Ascending aorta (tissue), 2 donors: ENCODE results near the gene TMEM86A. TPM values are rescaled to one million over a fixed set of nuclear protein-coding genes. Genes with fewer than 3 reads are reported as not detected.

ENCODE experiments used
- DNase-seq, 2 donors: peaks; one replicate each; pipeline ENCODE4 v3.0.0-alpha.2; 2019; ENCODE audit warnings: low spot score in 2 of 2
- H3K27ac ChIP-seq, 2 donors: fragments of 200-600 bp; sonication (generic); one replicate each; pipeline ENCODE4 v1.5.1; 2016 to 2017; ENCODE audit warnings: mild to moderate bottlenecking in 1 of 2
- H3K27me3 ChIP-seq: fragments of 200-600 bp; sonication (generic); one replicate; pipeline ENCODE4 v1.5.1; 2017
- H3K36me3 ChIP-seq, 2 donors: fragments of 200-600 bp; sonication (generic); one replicate each; pipeline ENCODE4 v1.5.1; 2016
- H3K4me1 ChIP-seq, 2 donors: fragments of 200-600 bp; sonication (generic); one replicate each; pipeline ENCODE4 v1.5.1; 2016 to 2017; ENCODE audit warnings: mild to moderate bottlenecking in 1 of 2
- H3K4me3 ChIP-seq, 2 donors: fragments of 200-600 bp; sonication (generic); one replicate each; pipeline ENCODE4 v1.5.1; 2016 to 2017; ENCODE audit warnings: mild to moderate bottlenecking in 1 of 2
- H3K9me3 ChIP-seq, 2 donors: fragments of 200-600 bp; sonication (generic); one replicate each; pipeline ENCODE4 v1.5.1; 2016
- intact Hi-C: fragments of 100-400 bp; cut with DNase I; formaldehyde crosslinking; loops from one replicate; pipeline ENCODE4 v1.15.1; 2023
- total RNA-seq: library from RNA; depleted of rRNA; stranded (reverse); fragments of >200 nt; gene quantifications from one replicate; pipeline ENCODE4 v1.1.0, GENCODE V29; 2016
- TF ChIP-seq, protein P1 (sequence below), 3 experiments: fragments of 200-600 bp in 2 of 3; fragments of 450-650 bp in 1 of 3; sonication (generic) in 2 of 3; IDR thresholded peaks; one replicate each; pipeline ENCODE4 v1.5.1; 2016 to 2019; ENCODE audit warnings: antibody characterized with exemption in 3 of 3, mild to moderate bottlenecking in 1 of 3, moderate library complexity in 1 of 3

TMEM86A gene
- total RNA-seq, 1 donor from 2014 or later, result 4.8 TPM

DNA sequence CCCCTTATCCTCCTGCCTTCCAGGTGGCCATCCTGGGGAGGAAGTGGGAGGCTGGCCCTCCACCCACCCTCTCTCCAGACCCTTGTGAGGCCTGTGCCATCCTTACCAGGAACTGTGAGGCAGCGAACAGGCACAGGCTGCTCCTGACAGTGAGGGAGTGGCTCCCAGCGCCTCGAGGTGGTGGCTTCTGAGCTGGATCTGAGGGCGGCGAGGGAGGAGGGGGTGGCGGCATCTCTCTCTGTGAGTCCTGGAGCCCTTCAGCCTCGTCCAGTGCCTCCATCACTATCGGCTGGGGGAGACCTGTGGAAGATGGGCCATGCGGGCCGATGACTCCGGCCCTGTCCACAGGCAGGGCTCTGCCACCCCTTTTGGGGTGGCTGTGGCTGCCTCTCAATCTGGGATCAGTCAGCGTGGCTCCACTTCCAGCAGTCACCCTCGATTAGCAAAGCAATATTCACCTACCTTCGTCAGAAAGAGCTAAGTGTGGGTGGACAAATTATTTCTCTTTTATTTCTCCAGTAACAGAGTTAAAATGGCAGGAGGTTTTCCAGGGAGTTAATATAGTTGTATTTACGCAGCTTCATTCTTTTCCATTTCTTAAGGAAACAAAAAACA is 45.4 kb downstream of the TMEM86A start:
- Histone ChIP-seq H3K27me3 (no peaks in the 10 kb centered on the region), H3K4me3 (no peak overlapping the region), H3K36me3 (no peaks in the 10 kb centered on the region), H3K27ac (no peak overlapping the region), H3K9me3 (no peaks in the 10 kb centered on the region), H3K4me1 (no peaks in the 10 kb centered on the region)
- intact Hi-C loops, result no loop called here
- DNase-seq, result no peak
- TF ChIP-seq, protein P1, sequence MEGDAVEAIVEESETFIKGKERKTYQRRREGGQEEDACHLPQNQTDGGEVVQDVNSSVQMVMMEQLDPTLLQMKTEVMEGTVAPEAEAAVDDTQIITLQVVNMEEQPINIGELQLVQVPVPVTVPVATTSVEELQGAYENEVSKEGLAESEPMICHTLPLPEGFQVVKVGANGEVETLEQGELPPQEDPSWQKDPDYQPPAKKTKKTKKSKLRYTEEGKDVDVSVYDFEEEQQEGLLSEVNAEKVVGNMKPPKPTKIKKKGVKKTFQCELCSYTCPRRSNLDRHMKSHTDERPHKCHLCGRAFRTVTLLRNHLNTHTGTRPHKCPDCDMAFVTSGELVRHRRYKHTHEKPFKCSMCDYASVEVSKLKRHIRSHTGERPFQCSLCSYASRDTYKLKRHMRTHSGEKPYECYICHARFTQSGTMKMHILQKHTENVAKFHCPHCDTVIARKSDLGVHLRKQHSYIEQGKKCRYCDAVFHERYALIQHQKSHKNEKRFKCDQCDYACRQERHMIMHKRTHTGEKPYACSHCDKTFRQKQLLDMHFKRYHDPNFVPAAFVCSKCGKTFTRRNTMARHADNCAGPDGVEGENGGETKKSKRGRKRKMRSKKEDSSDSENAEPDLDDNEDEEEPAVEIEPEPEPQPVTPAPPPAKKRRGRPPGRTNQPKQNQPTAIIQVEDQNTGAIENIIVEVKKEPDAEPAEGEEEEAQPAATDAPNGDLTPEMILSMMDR (IDR thresholded peaks at IDR 0.05), result no peak

DNA sequence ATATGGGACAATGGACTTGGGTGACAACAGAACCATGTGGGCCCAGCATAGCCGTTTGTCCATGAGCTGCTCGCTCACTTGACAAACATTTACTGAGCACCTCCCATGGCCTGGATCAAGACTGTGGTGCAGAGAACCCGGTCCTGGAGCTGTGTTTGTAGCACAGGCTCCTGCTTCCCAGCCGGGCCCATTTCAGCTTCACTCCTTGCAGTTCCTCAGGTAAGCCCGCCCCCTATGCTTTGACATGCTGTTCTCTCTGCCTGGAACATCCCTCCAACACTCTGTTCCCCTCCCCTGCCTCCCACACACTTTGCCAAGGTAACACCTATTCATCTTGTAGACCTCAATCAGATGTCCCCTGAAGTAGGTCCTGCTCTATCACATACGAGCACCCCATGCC is 46.7 kb downstream of the TMEM86A start:
- no peak for DNase-seq
- H3K27ac ChIP-seq, result no peak overlapping the region
- TF ChIP-seq, protein P1 (IDR thresholded peaks at IDR 0.05), result no peak
- no peaks in the 10 kb centered on the region for H3K9me3 ChIP-seq
- H3K36me3 ChIP-seq, result no peaks in the 10 kb centered on the region
- intact Hi-C loops, result no loop called here
- H3K4me3 ChIP-seq, result no peak overlapping the region
- H3K4me1 ChIP-seq, result no peaks in the 10 kb centered on the region
- no peaks in the 10 kb centered on the region for H3K27me3 ChIP-seq

DNA sequence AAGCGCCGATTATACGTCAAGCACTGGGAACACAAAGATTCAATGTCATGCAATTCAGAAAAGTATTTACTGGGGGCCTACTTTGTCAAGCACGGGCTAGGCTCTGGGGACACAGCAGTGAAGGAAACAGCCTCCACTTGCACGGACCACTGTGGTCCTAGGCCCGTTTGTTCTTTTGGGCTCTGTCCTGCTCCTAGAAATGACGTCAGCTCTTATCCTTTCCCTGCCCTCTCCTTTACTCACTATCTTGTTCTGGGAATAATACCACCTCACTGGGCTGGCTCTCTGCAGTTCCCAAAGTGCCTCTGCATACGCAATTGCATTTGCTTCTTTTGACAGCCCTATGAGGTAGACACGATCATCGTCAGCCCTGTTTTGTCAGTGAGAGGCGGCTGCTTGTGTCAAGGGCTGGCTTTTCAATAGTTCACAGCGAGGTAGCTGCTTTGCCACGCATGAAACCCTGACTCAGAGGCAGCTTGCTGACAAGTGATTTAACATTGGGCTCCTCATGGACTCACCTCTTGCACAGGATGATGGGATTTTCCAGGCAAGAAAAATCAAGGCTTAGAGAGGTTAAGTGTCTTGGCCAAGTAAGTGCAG is 50.3 kb downstream of the TMEM86A start:
- TF ChIP-seq, protein P1 (IDR thresholded peaks at IDR 0.05), result no peak
- Histone ChIP-seq H3K4me1 (no peaks in the 10 kb centered on the region), H3K27ac (no peak overlapping the region), H3K27me3 (no peaks in the 10 kb centered on the region), H3K36me3 (no peaks in the 10 kb centered on the region), H3K4me3 (no peak overlapping the region), H3K9me3 (no peaks in the 10 kb centered on the region)
- no peak for DNase-seq
- intact Hi-C loops, result no loop called here

GRCh38 chr11:18749681-18750319 is 51.2 kb downstream of the TMEM86A start:
- DNase-seq, result peak in 1 of 2 donors; percentile 77
- no peak overlapping the region for H3K27ac ChIP-seq

GRCh38 chr11:18750944-18751343 is 52.4 kb downstream of the TMEM86A start:
- Histone ChIP-seq H3K27ac (no peak overlapping the region), H3K9me3 (no peaks in the 10 kb centered on the region), H3K4me1 (no peaks in the 10 kb centered on the region), H3K4me3 (no peak overlapping the region), H3K27me3 (no peaks in the 10 kb centered on the region), H3K36me3 (no peaks in the 10 kb centered on the region)
- TF ChIP-seq, protein P1 (IDR thresholded peaks at IDR 0.05), result no peak
- no peak for DNase-seq
- intact Hi-C loops, result no loop called here

More at GRCh38 chr11:18749681-18750319, 51.2 kb downstream of the TMEM86A start:
- no peaks in the 10 kb centered on the region for H3K36me3 ChIP-seq
- H3K9me3 ChIP-seq, result no peaks in the 10 kb centered on the region
- TF ChIP-seq, protein P1 (IDR thresholded peaks at IDR 0.05), result no peak
- no peaks in the 10 kb centered on the region for H3K27me3 ChIP-seq
- intact Hi-C loops, result no loop called here
- no peaks in the 10 kb centered on the region for H3K4me1 ChIP-seq
- H3K4me3 ChIP-seq, result no peak overlapping the region
